Mesothelial cell of epicardium (in vitro differentiated cells): Measurements from ENCODE around the gene UBA5. TPM values are rescaled to one million over a fixed set of nuclear protein-coding genes. Genes with fewer than 3 reads are reported as not detected.

Experiments
- DNase-seq, 2 experiments: peaks; one replicate each; pipeline ENCODE4 v3.0.0; 2021; ENCODE audit warnings: low spot score in 2 of 2; ENCODE audit not compliant: unreplicated experiment in 2 of 2
- H3K27ac Mint-ChIP-seq: 2 replicates; pipeline ENCODE4 v1.8.0; 2021; ENCODE audit warnings: mixed read lengths
- H3K27me3 Mint-ChIP-seq: 2 replicates; pipeline ENCODE4 v1.8.0; 2021; ENCODE audit warnings: low read depth, mixed read lengths
- H3K36me3 Mint-ChIP-seq: 2 replicates; pipeline ENCODE4 v1.8.0; 2021; ENCODE audit warnings: mixed read lengths
- H3K4me1 Mint-ChIP-seq: 2 replicates; pipeline ENCODE4 v1.8.0; 2021; ENCODE audit warnings: mixed read lengths
- H3K4me3 Mint-ChIP-seq: 2 replicates; pipeline ENCODE4 v1.8.0; 2021; ENCODE audit warnings: mild to moderate bottlenecking, moderate library complexity, mixed read lengths
- H3K9me3 Mint-ChIP-seq: 2 replicates; pipeline ENCODE4 v1.8.0; 2021; ENCODE audit warnings: mixed read lengths
- CTCF ChIP-seq: fragments of 200-600 bp; sonication (generic); IDR thresholded peaks from one replicate; pipeline ENCODE4 v1.5.0; 2021; ENCODE audit warnings: antibody characterized with exemption; ENCODE audit not compliant: unreplicated experiment
- total RNA-seq: library from RNA; stranded (reverse); gene quantifications from 3 replicates; pipeline ENCODE4 v1.2.1, GENCODE V29; 2021

The UBA5 gene
- total RNA-seq, 1 donor from 2014 or later = 37.9 TPM

GRCh38 chr3:132720228-132720627 lies 60.1 kb downstream of the UBA5 start:
- H3K36me3 Mint-ChIP-seq = peaks cover 8% of the 10 kb centered on the region
- no peaks in the 10 kb centered on the region for H3K27me3 Mint-ChIP-seq
- peak overlapping the region; percentile 10 for H3K27ac Mint-ChIP-seq
- peak overlapping the region; percentile 53 for H3K4me3 Mint-ChIP-seq
- DNase-seq = no peak
- H3K9me3 Mint-ChIP-seq = no peaks in the 10 kb centered on the region
- peaks cover 33% of the 10 kb centered on the region for H3K4me1 Mint-ChIP-seq
- TF ChIP-seq CTCF = no peak

GRCh38 chr3:132721479-132722164 lies 61.5 kb downstream of the UBA5 start:
- Mint-ChIP-seq H3K4me1 (peaks cover 36% of the 10 kb centered on the region), H3K36me3 (peaks cover 6% of the 10 kb centered on the region), H3K27ac (peak overlapping the region; percentile 96), H3K9me3 (no peaks in the 10 kb centered on the region), H3K4me3 (peak overlapping the region; percentile 86), H3K27me3 (no peaks in the 10 kb centered on the region)
- TF ChIP-seq CTCF = peak; percentile 44
- peak in 1 of 2 experiments; percentile 56 for DNase-seq

- peak; percentile 90 to 99 for DNase-seq
- H3K4me3 Mint-ChIP-seq = peak within 1 kb of the TSS; percentile 91
- H3K27ac Mint-ChIP-seq = peak within 1 kb of the TSS; percentile 98
- H3K4me1 Mint-ChIP-seq = peaks cover 36% of the 10 kb centered on the region
- no peaks in the 10 kb centered on the region for H3K9me3 Mint-ChIP-seq
- TF ChIP-seq CTCF = no peak
- peaks cover 5% of the 10 kb centered on the region for H3K36me3 Mint-ChIP-seq
- H3K27me3 Mint-ChIP-seq = no peaks in the 10 kb centered on the region
These were observed 62.3 kb downstream of the UBA5 start, which contains the start of gene NPHP3 for GRCh38 chr3:132722165-132723023. TSS of gene NPHP3 (minus strand) at chr3:132722409. CDS start at chr3:132722355, 54 bp downstream.

- no peaks in the 10 kb centered on the region for H3K9me3 Mint-ChIP-seq
- peak overlapping the region; percentile 91 for H3K4me3 Mint-ChIP-seq
- peak overlapping the region; percentile 98 for H3K27ac Mint-ChIP-seq
- H3K4me1 Mint-ChIP-seq = peaks cover 36% of the 10 kb centered on the region
- H3K27me3 Mint-ChIP-seq = no peaks in the 10 kb centered on the region
- peaks cover 4% of the 10 kb centered on the region for H3K36me3 Mint-ChIP-seq
- no peak for DNase-seq
- no peak for TF ChIP-seq CTCF
These were observed 63.2 kb downstream of the UBA5 start for GRCh38 chr3:132723024-132723950.

GRCh38 chr3:132726341-132726823 lies 66.3 kb downstream of the UBA5 start:
- no peak overlapping the region for H3K4me3 Mint-ChIP-seq

More at GRCh38 chr3:132726341-132726823, 66.3 kb downstream of the UBA5 start:
- Mint-ChIP-seq H3K36me3 (no peaks in the 10 kb centered on the region), H3K9me3 (no peaks in the 10 kb centered on the region), H3K27ac (no peak overlapping the region), H3K4me1 (peaks cover 20% of the 10 kb centered on the region), H3K27me3 (peaks cover 3% of the 10 kb centered on the region)
- peak; percentile 87 for TF ChIP-seq CTCF
- DNase-seq = no peak
